ENCODE results near the gene PIPOX. TPM values are rescaled to one million over a fixed set of nuclear protein-coding genes. Genes with fewer than 3 reads are reported as not detected.

PIPOX gene
- total RNA-seq, 1 donor from 2014 or later: 0.26 TPM

DNA sequence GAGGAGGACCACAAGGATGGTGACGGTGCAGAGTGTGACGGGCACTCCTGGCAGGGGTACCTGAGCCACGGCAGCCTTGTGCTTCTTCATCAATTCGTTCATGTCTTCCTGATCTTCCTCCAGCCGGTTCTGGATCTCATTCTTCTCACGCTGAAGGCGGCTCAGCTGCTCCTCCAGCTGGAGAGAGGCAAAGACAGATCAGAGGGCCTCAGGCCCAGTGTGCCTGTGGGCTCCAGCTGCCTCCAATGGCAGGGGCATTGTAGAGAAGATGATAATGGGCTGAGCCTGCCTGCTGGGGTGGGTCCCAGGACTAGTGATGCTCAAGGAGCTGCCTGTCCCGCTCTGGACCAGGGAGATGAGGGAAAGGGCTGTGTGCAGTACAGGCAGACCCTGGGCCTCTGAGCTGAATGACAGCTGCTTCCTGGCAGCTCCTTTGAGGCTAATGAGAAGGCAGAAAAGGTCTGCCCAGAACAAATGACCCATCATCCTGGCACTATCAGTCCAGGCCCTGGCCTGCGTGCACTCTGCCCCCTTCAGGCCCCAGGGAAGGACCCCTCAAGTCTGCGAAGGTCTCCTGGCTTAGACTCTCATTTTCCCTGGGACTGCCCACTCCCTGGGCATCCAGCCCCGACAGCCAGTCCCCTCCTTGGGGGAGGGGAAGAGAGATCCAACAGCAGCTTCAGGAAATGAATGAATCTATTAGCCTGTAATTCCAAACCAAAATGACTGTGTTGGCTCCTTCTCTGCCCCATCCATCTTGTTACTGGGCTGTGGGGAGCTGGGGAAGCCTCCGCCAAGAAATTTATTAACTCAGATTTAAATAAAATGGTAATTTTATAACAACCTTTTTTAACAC, 48.0 kb downstream of the PIPOX start:
- Histone ChIP-seq H3K36me3 (ENCODE audit: control insufficient read depth, insufficient read depth, low read length) (peaks cover 53% of the 10 kb centered on the region), H3K27me3 (ENCODE audit: control insufficient read depth, insufficient read depth, low read length) (no peaks in the 10 kb centered on the region), H3K4me3 (ENCODE audit: low read depth, low read length) (no peak overlapping the region)
- FAIRE-seq: peak; percentile 13
- no peak for DNase-seq (ENCODE audit: low read depth)
- TF ChIP-seq, protein P1, sequence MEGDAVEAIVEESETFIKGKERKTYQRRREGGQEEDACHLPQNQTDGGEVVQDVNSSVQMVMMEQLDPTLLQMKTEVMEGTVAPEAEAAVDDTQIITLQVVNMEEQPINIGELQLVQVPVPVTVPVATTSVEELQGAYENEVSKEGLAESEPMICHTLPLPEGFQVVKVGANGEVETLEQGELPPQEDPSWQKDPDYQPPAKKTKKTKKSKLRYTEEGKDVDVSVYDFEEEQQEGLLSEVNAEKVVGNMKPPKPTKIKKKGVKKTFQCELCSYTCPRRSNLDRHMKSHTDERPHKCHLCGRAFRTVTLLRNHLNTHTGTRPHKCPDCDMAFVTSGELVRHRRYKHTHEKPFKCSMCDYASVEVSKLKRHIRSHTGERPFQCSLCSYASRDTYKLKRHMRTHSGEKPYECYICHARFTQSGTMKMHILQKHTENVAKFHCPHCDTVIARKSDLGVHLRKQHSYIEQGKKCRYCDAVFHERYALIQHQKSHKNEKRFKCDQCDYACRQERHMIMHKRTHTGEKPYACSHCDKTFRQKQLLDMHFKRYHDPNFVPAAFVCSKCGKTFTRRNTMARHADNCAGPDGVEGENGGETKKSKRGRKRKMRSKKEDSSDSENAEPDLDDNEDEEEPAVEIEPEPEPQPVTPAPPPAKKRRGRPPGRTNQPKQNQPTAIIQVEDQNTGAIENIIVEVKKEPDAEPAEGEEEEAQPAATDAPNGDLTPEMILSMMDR (IDR thresholded peaks at IDR 0.05; ENCODE audit: insufficient read depth, low read length, severe bottlenecking): no peak

DNA sequence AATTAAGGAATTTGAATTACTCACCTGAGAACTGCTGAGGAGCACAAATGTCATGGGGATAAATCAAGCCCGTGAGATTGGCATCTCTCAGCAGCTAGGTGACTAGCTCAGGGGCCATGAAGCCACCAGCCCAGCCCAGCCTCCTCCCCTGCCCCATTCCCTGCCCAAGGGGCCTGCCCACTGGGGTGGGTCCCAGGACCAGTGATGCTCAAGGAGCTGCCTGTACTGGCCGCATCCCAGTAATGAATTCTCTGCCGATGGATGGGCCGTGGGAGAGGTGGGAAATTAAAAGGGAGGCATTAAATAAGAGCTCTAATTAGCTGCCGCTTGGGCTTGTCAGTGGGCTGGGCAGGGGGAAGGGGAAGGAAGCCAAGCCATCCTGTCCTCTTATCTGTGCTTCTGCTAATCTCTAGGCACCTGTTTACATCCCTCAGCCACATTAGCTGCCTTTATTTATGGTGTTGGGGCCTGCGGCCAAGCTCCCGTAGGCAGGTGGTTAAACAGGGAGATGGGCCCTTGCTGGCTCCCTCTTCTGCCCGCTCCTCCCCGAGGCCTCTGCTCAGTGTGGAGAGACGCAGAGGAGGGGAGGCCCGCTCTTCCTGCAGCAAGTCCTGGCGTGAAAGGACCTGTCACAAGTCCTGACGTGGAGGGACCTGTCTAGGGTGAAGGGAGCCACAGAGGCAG, 48.8 kb downstream of the PIPOX start:
- DNase-seq (ENCODE audit: low read depth): peak; percentile 72
- Histone ChIP-seq H3K4me3 (ENCODE audit: low read depth, low read length) (no peak overlapping the region), H3K27me3 (ENCODE audit: control insufficient read depth, insufficient read depth, low read length) (no peaks in the 10 kb centered on the region), H3K36me3 (ENCODE audit: control insufficient read depth, insufficient read depth, low read length) (peaks cover 55% of the 10 kb centered on the region)
- no peak for FAIRE-seq
- TF ChIP-seq, protein P1 (IDR thresholded peaks at IDR 0.05; ENCODE audit: insufficient read depth, low read length, severe bottlenecking): no peak

DNA sequence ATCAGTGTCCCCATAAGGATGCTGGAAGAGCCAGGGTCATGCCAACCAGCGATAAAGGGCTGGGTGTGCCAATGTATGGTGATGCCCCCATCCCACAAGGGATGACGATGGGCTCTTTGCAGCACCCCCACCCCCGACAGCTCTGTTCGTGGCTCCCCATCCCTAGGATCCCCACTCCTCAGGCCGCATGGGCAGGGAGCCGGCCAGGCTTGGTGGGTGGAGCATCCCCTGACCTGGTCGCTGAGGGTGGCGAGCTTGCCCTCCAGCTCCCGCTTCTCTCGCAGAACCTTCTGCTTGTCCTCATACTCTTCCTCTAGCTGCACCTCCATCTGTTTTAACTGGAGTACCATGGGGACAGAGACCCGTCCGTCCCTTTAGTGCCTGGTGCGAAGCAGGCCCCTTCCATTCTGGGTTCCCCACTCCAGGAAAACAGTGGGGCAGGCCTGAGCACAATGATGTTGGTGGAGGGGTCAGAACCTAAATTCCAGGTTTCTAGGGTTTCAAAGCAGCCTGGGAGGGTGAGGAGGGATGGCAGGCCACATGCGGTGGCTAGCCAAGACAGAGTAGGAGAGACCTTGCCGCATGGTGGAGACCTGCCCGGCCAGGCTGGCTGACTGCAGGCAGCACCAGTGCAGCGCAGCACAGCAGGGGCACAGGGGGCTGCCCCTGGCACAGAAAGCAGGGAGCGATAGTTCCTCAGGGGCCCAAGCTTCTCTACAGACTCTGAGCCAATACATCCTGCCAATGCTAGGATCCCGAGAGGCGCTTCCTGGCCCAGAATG, 50.3 kb downstream of the PIPOX start:
- DNase-seq (ENCODE audit: low read depth): no peak
- no peak overlapping the region for H3K4me3 ChIP-seq (ENCODE audit: low read depth, low read length)
- H3K36me3 ChIP-seq (ENCODE audit: control insufficient read depth, insufficient read depth, low read length): peaks cover 58% of the 10 kb centered on the region
- FAIRE-seq: no peak
- TF ChIP-seq, protein P1 (IDR thresholded peaks at IDR 0.05; ENCODE audit: insufficient read depth, low read length, severe bottlenecking): no peak
- H3K27me3 ChIP-seq (ENCODE audit: control insufficient read depth, insufficient read depth, low read length): no peaks in the 10 kb centered on the region

DNA sequence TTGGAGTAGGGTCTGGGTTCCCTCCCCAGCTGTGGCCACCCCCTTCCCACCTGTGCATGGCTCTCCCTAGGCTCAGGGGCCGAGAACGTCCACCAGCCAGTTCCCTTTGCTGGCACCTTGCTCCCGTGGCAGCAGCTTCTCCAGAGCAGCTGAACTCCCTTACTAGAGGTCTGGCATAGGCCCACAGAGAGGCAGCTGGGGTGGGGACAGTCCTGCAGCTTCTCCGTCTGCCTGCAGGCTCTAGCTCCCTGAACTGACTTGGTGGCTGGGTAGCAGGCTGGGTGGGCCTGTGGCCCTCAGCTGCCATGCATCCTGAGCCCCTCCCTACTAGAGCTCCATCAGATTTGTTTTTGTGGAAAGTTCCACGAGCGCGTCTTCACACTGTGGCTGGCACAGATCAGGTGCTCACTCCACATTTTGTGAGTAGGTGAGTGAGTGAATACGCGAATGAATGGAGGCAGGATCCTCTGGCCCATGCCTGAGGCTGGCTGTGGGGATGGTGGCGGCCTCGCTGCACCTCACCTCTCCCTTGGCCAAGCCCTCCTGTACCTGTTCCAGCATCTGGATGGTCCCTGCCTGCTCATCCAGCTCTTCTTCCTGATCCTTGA, 51.3 kb downstream of the PIPOX start:
- peaks cover 62% of the 10 kb centered on the region for H3K36me3 ChIP-seq (ENCODE audit: control insufficient read depth, insufficient read depth, low read length)
- FAIRE-seq: no peak
- H3K4me3 ChIP-seq (ENCODE audit: low read depth, low read length): no peak overlapping the region
- H3K27me3 ChIP-seq (ENCODE audit: control insufficient read depth, insufficient read depth, low read length): no peaks in the 10 kb centered on the region
- DNase-seq (ENCODE audit: low read depth): no peak
- TF ChIP-seq, protein P1 (IDR thresholded peaks at IDR 0.05; ENCODE audit: insufficient read depth, low read length, severe bottlenecking): no peak

DNA sequence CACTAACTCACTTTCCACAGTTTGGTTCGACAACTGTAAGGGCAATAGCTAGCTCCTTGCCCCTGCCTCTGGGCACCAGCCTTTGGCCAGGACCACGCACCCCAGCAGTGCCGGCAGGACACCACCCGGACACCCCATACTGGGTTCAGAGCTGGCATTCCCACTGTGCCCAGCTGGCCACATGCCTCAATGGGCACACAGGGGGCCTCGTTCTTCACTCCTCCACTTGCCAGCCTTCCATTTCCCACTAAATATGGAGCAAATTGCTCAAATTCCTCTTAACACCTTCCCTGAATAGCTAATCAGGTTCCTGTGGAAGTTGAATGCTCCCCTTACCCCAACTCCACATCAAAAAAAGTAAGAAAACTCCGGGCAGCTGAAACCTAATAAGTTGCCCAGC, 52.5 kb downstream of the PIPOX start:
- DNase-seq (ENCODE audit: low read depth) (no peak), FAIRE-seq (no peak)
- TF ChIP-seq, protein P1 (IDR thresholded peaks at IDR 0.05; ENCODE audit: insufficient read depth, low read length, severe bottlenecking): no peak
- Histone ChIP-seq H3K4me3 (ENCODE audit: low read depth, low read length) (no peak overlapping the region), H3K36me3 (ENCODE audit: control insufficient read depth, insufficient read depth, low read length) (peaks cover 57% of the 10 kb centered on the region), H3K27me3 (ENCODE audit: control insufficient read depth, insufficient read depth, low read length) (no peaks in the 10 kb centered on the region)
